GM18873 (cell line): Measurements from ENCODE around the gene SCAF1.
A peak's percentile ranks its signal among the peaks of the same experiment; 100 is the strongest.

Experiments used
- ATAC-seq: cut with Tn5 transposase; IDR thresholded peaks from one replicate; pipeline ENCODE4 v1.9.1; 2021; ENCODE audit warnings: mild to moderate bottlenecking, moderate library complexity, moderate number of reproducible peaks; ENCODE audit not compliant: unreplicated experiment, low FRiP score

The SCAF1 gene

GRCh38 chr19:49641688-49642491, at the start of gene SCAF1:
Gene SCAF1 (plus strand): TSS chr19:49642209. CDS start chr19:49645027, 2,818 bp downstream.
- ATAC-seq = peak; percentile 50

DNA sequence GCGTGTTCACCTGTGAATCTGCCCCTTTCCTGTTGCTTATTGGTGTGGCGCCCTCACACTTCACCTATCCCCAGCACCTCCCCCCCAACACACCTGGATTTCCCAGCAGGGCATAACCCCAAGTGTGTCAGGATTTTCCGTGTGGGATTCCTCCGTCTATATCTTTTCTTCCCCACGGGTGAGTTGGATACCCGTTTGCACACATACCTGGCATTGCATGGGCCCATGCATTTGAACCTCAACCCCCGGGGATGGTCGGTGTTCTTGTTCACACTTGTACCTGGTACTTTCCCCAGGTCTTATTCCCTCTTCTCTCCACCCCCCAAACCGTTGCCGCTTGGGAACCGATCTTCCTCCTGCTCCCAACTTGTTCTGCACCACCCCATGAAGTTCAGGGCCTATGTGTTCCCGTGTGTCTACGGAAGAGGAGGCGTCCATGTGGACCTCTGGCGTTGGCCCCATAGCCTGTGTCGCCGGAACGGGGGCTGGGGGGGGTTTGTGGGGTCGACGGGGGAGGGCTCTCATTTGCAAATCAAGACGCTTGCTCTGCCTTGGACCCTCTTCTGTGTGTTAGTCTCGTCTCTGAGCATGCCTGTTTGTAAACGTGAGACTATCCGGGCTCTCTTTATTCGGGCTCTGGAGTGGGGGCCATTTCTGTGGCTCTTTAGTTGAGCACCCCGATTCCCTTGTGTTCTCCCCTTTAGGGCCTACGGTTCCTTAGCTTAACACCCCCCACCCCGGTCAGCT, 49.4 kb upstream of the SCAF1 start:
- no peak for ATAC-seq

DNA sequence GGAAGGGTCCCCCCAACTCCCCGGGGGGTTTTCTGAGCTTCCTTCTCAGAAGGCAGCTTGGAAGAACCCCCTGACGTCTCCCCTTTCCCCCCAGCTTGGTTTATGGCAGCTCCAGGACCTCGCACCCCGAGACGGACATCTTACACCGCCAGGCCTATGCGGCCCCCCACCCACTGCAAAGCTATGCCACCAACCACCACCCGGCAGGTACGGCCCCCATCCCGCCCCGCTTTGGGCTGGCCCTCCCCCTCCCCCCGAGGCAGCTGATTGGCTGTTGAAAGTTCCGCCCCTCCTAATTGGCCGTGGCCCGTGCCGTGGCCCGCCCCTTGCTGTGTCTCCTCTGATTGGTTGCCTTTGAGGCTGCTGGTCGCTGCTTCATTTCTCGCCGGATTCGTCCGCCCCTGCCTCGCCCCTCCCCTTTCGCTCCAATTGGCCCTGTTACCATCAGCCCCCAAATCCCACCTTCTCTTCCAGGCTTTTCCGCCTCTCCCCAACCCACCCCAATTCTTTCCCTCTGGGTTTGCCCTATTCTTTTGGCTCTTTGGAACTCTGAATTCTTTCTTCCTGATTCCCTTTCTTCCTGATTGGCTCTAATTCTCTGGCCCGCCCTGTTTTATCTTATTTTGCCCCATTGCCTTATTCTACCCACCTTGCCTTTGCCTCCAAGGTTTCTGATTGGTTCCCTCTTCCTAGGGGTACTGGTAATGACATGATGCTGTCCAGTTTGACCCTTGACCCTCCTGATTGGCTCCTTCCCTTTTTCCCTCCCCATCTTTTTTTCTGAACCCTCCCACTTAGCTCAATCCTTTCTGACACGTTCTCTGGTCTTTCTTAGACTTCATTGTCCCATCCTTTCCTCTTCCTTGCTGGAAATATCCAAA, 48.5 kb upstream of the SCAF1 start:
- peak; percentile 31 for ATAC-seq

- ATAC-seq = no peak
These were observed 47.6 kb upstream of the SCAF1 start for GRCh38 chr19:49594157-49594992.

- ATAC-seq = no peak
These were observed 46.8 kb upstream of the SCAF1 start for GRCh38 chr19:49594993-49595818.

DNA sequence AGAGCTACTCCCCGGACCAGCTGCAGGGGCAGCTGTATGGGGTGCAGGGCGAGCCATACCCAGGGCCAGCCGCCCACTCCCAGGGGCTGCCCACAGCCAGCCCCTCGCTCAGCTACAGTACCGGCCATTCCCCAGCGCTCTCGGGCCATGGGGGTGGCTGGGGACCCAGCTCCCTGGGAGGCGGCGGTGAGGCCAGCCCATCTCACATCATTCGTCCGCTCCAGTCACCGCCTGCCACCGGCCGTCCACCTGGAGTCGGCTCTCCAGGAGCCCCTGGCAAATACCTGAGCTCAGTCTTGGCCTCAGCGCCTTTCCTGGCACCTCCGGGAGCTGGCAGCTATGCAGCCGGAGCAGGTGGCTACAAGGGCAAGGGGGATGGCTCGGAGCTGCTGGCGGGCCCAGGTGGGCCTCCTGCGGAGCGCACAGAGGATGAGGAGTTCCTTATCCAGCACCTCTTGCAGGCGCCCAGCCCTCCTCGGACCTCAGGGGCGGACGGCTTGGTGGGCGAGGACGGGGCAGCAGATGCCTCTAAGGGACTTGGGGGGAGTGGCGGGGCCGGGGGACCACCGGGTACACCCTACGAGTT, 46.1 kb upstream of the SCAF1 start:
- no peak for ATAC-seq

GRCh38 chr19:49596407-49596806, 45.6 kb upstream of the SCAF1 start:
- ATAC-seq = no peak

- ATAC-seq = no peak
These were observed 44.9 kb upstream of the SCAF1 start for GRCh38 chr19:49596954-49597702.

DNA sequence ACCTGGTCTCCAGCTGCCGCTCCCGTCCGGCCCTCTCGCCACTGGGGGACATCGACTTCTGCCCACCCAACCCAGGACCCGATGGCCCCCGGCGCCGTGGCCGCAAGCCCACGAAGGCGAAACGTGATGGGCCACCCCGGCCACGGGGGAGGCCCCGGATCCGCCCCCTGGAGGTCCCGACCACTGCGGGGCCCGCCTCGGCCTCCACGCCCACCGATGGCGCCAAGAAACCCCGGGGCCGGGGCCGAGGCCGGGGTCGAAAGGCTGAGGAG, 44.4 kb upstream of the SCAF1 start:
- no peak for ATAC-seq

DNA sequence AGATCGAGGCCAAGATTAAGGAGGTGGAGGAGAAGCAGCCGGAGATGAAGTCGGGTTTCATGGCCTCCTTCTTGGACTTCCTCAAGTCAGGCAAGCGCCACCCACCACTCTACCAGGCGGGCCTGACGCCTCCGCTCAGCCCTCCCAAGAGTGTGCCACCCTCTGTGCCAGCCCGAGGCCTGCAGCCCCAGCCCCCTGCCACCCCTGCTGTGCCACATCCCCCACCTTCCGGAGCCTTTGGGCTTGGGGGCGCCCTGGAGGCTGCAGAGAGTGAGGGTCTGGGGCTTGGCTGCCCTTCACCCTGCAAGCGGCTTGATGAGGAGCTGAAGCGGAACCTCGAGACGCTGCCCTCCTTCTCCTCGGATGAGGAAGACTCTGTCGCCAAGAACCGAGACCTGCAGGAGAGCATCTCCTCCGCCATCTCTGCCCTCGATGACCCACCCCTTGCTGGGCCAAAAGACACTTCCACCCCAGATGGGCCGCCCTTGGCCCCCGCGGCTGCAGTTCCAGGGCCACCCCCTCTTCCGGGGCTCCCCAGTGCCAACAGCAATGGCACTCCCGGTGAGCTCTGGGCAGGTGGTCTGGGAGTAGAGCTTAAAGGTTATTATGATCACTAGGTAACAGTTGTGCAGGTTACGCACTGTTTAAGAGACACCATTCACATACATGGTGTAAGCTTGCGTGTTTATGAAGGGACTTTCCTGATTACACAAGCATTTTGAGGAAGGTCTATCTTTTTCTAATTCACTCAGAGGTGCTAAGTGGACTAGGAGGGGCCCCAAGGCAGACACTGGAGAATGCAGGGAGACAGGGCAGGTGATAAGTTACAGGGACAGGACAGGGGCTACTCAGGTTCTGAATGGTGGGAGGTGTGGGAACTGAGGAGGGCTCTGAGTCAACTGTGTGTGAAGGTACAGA, 42.4 kb upstream of the SCAF1 start:
- no peak for ATAC-seq

- no peak for ATAC-seq
These were observed 40.4 kb upstream of the SCAF1 start for GRCh38 chr19:49601482-49602038.

- ATAC-seq = no peak
These were observed 39.2 kb upstream of the SCAF1 start for GRCh38 chr19:49602806-49603205.

DNA sequence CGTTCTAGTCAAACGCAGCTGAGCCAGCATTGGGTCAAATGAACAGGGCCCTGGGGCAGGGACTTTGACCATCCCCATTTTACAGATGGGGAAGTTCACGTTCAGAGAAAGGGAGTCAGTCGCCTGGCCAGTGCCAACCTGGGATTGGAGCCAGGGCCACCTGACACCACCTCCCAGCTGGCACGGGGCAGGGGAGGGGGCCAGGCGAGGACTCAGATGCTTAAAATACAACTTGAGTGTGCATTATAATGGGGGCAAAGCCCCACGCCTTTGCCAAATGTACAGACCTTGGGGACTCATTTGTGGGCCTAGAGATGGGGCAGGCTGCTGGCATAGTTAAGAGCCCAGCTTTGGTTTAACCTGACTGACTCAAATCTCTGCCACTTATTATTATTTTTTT, 36.4 kb upstream of the SCAF1 start:
- no peak for ATAC-seq

- no peak for ATAC-seq
These were observed 32.4 kb upstream of the SCAF1 start for GRCh38 chr19:49609499-49610092.

GRCh38 chr19:49613374-49613773, 28.6 kb upstream of the SCAF1 start:
- ATAC-seq = no peak

DNA sequence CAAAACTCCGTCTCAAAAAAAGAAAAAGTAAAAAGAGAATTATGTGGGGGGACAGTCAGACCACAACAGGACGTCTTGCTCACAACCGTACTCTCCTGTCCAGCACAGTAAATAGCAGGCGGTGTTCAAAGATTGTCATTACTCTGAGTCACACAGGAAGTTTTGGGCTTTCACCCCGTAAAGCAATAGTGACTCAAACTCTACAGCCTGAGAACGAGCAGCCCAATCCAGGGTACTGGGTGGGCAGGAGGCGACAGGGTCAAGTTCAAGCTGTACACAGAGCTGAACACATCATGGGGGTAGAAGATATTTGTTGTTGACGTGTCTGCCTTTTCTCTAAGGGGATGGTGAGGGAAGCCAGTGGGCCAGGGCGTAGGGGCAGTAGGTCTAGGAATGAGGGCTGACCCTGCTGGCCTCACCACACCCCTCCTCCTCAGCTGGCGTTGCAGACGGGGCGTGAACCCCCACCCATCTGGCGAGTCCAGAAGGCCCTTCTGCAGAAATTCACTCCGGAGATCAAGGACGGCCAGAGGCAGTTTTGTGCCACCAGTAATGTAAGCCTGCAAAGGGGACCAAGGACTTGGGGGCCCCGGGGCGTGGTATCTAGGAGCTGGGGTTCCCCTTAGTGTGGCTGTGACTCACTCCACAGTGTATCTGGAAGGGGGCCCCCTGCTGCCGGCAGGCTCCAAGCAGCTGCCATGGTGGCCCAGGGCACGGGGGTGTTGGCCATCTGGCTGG, 27.7 kb upstream of the SCAF1 start:
- ATAC-seq = no peak
